ENCODE measurements around the gene FNBP1. TPM values are rescaled to one million over a fixed set of nuclear protein-coding genes. Genes with fewer than 3 reads are reported as not detected.

Gene FNBP1
- total RNA-seq, 1 donor from 2014 or later, result 25.6 TPM

DNA sequence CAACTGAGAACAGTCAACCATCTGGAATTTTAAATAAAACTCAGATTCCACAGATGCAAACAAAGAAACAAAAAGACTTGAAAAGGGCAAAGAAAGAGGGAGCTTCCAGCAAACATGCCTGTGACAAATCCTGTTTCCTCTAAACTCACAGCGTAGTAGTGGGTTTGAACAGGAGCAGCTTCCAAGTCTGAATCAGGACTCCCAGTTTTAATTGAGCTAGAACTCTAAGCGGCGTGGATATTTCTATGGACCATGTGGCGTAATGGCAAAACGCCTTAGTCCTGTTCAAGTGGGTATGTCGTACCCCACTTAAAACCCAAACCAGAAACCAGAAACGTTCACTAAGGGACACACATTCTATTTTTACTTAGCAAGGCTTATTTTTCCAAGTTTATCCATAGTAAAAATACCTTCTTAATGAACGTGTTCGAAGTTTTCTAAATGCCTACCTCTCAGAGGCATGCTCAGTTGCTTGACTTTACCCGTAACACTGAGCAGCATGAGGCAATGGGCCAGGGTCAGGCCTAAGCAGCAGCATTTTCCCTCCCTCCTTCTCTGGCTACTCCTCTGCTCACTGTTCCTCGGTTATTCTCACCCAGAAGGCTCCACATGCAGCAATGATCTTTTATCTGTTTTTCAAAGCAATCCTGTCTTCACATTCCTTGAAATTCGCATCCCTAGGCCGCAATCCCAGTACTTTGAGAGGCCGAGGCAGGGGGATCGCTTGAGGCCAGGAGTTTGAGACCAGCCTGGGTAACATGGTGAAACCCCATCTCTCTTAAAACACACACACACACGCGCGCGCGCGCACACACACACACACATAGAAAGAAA, 77.9 kb downstream of the FNBP1 start:
- no peak for TF ChIP-seq CTCF (conservative IDR thresholded peaks at IDR 0.05; ENCODE audit: low read depth, low read length)
- H3K4me3 ChIP-seq (ENCODE audit: low read depth, low read length), result no peak overlapping the region
- no peak for DNase-seq (ENCODE audit: low read depth)

DNA sequence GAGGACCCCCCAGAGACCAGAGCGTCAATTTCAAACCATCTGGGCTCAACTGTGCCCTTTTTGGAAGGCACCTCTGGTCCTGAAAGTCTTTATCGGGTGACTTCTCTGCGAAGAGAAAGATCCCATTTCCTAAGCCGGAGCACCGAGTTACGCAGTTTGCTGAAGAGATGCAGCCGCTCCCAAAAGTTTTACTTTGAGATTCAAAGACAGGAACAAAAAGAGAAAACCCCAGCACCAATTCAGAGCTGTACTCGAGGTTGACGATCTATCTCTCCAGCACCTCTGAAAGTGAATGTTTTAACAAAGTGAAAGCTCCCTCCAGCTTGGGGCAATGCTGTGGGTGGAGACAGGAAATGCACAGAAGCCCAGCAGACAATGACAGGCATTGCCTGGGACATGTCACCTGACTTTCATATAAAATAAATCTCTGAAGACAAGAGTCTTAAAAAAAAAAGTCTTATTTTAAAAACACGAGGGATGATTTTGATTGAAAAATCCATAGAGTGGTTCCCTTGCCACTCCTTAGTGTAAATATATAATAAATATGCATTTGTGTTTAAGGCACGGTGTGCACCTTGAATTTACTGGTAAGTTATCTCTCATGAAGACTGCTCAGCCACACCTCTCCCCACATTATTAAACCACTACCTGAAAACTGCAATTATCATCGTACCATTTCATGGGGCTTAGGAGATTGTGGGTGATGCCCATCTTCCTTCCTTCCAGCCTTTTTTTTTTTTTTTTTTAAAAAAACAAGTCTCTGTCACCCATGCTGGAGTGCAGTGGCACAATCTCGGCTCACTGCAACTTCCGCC, 79.9 kb downstream of the FNBP1 start:
- peak overlapping the region; percentile 42 for H3K4me3 ChIP-seq (ENCODE audit: low read depth, low read length)
- TF ChIP-seq CTCF (conservative IDR thresholded peaks at IDR 0.05; ENCODE audit: low read depth, low read length), result no peak
- no peak for DNase-seq (ENCODE audit: low read depth)

DNA sequence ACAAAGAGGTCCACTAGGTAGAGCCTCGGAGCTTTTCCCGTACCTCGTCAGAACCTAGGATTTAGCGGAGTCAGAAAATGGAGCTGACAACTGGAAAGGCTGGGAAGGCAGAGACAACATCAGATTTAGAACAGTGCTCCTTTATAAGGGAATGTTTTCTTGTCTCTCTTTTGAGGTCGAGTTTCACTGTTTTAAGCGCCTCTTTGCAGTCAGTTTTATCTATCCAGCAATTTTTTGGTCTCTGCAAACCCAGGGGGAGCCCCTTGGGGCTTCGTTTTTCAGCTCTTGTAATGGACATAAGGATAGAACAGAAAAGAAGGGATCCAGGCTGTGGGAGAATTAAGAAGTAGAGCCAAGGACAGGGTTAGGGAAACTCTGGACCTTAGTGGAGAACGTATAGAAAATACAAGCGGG, 80.5 kb downstream of the FNBP1 start:
- H3K4me3 ChIP-seq (ENCODE audit: low read depth, low read length), result peak overlapping the region; percentile 42
- no peak for TF ChIP-seq CTCF (conservative IDR thresholded peaks at IDR 0.05; ENCODE audit: low read depth, low read length)
- no peak for DNase-seq (ENCODE audit: low read depth)

DNA sequence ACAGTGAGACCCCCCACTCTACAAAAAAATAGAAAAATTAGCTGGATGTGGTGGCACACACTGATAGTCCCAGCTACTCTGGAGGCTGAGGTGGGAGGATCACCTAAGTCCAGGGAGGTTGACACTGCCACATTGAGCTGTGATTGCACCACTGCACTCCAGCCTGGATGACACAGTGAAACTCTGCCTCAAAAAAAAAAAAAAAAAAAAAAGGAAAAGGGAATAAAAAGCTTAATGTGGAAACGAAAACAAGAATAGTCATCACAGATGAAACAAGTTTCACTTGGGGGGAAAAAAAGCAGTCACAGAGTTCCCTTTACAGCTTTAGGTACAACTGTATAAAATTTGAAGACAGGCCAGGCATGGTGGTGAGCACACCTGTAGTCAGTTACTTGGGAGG, 84.2 kb downstream of the FNBP1 start:
- DNase-seq (ENCODE audit: low read depth), result no peak
- no peak for TF ChIP-seq CTCF (conservative IDR thresholded peaks at IDR 0.05; ENCODE audit: low read depth, low read length)
- no peak overlapping the region for H3K4me3 ChIP-seq (ENCODE audit: low read depth, low read length)

DNA sequence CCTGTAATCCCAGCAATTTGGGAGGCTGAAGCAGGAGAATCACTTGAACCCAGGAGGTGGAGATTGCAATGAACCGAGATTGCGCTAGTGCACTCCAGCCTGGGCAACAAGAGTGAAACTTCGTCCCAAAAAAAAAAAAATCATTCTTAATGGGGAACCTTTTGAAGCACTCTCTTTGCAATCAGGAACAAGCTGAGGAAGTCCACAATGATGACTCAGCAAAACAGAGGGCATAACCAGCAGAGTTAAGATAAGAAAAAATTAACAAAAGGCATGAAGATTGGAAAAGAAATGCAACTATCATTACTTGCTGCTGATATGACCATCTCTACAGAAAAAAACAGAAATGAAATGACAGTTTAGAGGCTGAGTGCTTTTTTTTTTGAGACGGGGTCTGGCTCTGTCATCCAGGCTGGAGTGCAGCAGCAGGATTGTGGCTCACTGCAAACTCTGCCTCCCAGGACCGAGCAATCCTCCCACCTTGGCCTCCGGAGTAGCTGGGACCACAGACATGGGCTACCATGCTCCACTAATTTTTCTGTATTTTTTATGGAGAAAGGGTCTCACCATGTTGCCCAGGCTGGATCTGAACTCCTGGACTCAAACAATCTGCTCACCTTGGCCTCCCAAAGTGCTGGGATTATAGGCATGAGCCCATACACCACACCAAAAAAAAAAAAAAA, 88.0 kb downstream of the FNBP1 start:
- no peak for DNase-seq (ENCODE audit: low read depth)
- TF ChIP-seq CTCF (conservative IDR thresholded peaks at IDR 0.05; ENCODE audit: low read depth, low read length), result no peak
- H3K4me3 ChIP-seq (ENCODE audit: low read depth, low read length), result no peak overlapping the region

DNA sequence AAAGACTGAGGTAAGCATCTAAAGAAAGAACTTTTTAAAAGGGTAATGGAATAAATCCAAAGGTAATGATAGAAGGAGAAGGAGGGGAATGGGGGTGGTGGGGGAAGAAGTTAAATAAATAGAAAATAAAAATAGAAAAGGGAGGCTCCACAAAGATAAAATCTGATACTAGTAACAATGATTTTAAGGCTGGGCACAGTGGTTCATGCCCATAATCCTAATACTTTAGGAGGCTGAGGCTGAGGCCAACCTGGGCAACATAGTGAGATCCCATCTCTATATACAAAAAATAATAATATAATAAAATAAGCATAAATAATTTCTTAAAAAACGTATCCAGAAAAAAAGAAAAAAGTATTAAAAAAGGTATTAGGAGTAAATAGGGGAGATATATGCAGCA, 89.3 kb downstream of the FNBP1 start:
- DNase-seq (ENCODE audit: low read depth), result no peak
- H3K4me3 ChIP-seq (ENCODE audit: low read depth, low read length), result no peak overlapping the region
- no peak for TF ChIP-seq CTCF (conservative IDR thresholded peaks at IDR 0.05; ENCODE audit: low read depth, low read length)

Data from epithelial cell of proximal tubule (primary cell).